GM18517 (cell line): Measurements from ENCODE around the gene SDCCAG8.
A peak's percentile ranks its signal among the peaks of the same experiment; 100 is the strongest.
"Not testable (repeated sequence)": the region's sequence is repeated elsewhere in the genome, so short reads cannot be mapped to it uniquely, and the experiment has no call there.

ENCODE experiments used
- ATAC-seq: cut with Tn5 transposase; IDR thresholded peaks from one replicate; pipeline ENCODE4 v1.9.1; 2021; ENCODE audit warnings: mild to moderate bottlenecking, moderate library complexity; ENCODE audit not compliant: unreplicated experiment

The SDCCAG8 gene

GRCh38 chr1:243255791-243256512 is at the start of gene SDCCAG8:
Gene SDCCAG8, plus strand, starts transcription at chr1:243256041. Its CDS starts 133 bp downstream, at chr1:243256174.
- peak; percentile 76 for ATAC-seq

GRCh38 chr1:243211984-243212383 is 43.9 kb upstream of the SDCCAG8 start:
- ATAC-seq: not testable (repeated sequence)

- ATAC-seq: no peak
These were observed 42.6 kb upstream of the SDCCAG8 start for GRCh38 chr1:243213045-243213787.

GRCh38 chr1:243215276-243215875 is 40.5 kb upstream of the SDCCAG8 start:
- ATAC-seq: not testable (repeated sequence)

GRCh38 chr1:243216741-243217140 is 39.1 kb upstream of the SDCCAG8 start:
- no peak for ATAC-seq

GRCh38 chr1:243217349-243217748 is 38.5 kb upstream of the SDCCAG8 start:
- no peak for ATAC-seq

GRCh38 chr1:243218059-243218458 is 37.8 kb upstream of the SDCCAG8 start:
- no peak for ATAC-seq

- ATAC-seq: no peak
These were observed 28.2 kb upstream of the SDCCAG8 start for GRCh38 chr1:243227622-243228021.

- no peak for ATAC-seq
These were observed 26.3 kb upstream of the SDCCAG8 start for GRCh38 chr1:243229526-243229925.

- no peak for ATAC-seq
These were observed 24.9 kb upstream of the SDCCAG8 start for GRCh38 chr1:243230914-243231313.

GRCh38 chr1:243233908-243234307 is 21.9 kb upstream of the SDCCAG8 start:
- ATAC-seq: no peak

GRCh38 chr1:243234978-243235647 is 20.7 kb upstream of the SDCCAG8 start:
- ATAC-seq: no peak

- peak; percentile 84 for ATAC-seq
These were observed 19.1 kb upstream of the SDCCAG8 start for GRCh38 chr1:243236604-243237252.

GRCh38 chr1:243244432-243244841 is 11.4 kb upstream of the SDCCAG8 start:
- peak; percentile 75 for ATAC-seq

- no peak for ATAC-seq
These were observed 8.9 kb upstream of the SDCCAG8 start for GRCh38 chr1:243246916-243247315.

GRCh38 chr1:243247901-243248300 is 7.9 kb upstream of the SDCCAG8 start:
- no peak for ATAC-seq

GRCh38 chr1:243249214-243249613 is 6.6 kb upstream of the SDCCAG8 start:
- no peak for ATAC-seq

- ATAC-seq: no peak
These were observed 5.7 kb upstream of the SDCCAG8 start for GRCh38 chr1:243250102-243250501.

GRCh38 chr1:243251539-243251938 is 4.3 kb upstream of the SDCCAG8 start:
- no peak for ATAC-seq

GRCh38 chr1:243253211-243253925 is 2.5 kb upstream of the SDCCAG8 start:
- no peak for ATAC-seq
